WERI-Rb-1 (cell line): Measurements from ENCODE around the gene CYFIP1.

Experiments
- DNase-seq: peaks from one replicate; pipeline ENCODE4 v3.0.0-alpha.2; 2020
- H3K27ac ChIP-seq: fragments of 250-450 bp; sonication (Bioruptor Pico); 2 replicates; pipeline ENCODE4 v1.5.1; 2020; ENCODE audit warnings: mild to moderate bottlenecking, moderate library complexity
- H3K27me3 ChIP-seq: fragments of 250-450 bp; sonication (Bioruptor Pico); 2 replicates; pipeline ENCODE4 v1.5.1; 2021; ENCODE audit warnings: mild to moderate bottlenecking, low read depth, moderate library complexity; ENCODE audit not compliant: insufficient read depth, severe bottlenecking
- H3K36me3 ChIP-seq: fragments of 250-450 bp; sonication (Bioruptor Pico); 2 replicates; pipeline ENCODE4 v1.5.1; 2020; ENCODE audit warnings: mild to moderate bottlenecking, moderate library complexity
- H3K4me3 ChIP-seq: 2 replicates; pipeline ENCODE4 v1.5.1; 2011; ENCODE audit warnings: low read depth, mild to moderate bottlenecking, control low read depth, low read length
- H3K9me3 ChIP-seq: fragments of 250-450 bp; sonication (Bioruptor Pico); 2 replicates; pipeline ENCODE4 v1.5.1; 2021; ENCODE audit warnings: mild to moderate bottlenecking, moderate library complexity; ENCODE audit not compliant: severe bottlenecking
- TF ChIP-seq, protein P1 (sequence below): IDR thresholded peaks from 2 replicates; pipeline ENCODE4 v1.5.1; 2011; ENCODE audit warnings: low read depth, mild to moderate bottlenecking, control low read depth, inconsistent platforms, low read length

Gene CYFIP1

DNA sequence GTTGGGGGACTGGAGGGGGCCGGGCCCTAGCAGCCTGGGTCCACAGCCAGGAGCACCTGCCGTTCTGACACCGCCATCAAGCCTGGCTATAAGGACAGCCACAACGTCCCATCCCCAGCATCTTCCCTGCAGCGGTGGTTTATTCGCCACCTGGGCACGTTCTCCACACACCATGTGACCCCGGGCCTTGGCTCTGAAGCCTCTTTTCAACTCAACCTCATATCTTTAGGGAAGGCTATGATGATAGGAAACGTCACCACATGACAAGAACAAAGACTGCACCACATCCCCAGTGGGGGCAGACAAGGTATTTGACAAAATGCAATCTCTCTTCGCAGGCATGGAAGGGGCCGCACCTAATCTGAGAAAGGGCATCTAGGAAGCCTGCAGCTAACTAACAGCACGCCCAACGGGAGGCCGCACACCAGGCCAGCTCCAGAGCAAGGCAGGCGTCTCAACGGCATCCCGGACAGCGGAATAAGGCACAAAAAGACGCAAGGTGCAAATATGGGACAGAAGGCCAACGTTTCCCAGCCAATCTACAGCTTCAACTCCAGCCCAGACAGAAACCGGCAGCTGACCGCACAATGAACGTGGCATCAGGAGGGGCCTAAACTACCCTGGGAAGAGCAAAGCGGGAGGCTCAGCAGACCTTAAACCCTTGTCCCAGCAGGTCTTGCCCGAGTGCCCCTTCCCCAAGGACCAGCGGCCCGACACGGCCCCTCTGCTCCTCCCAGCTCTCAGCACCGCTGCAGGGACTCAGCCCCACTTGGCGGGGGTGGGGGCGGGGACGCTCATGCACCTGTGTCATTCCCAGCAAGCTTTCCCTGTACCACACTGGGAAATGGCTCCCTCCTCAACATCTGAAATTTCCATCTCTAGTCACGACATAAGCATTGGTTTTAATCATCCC is 99.8 kb downstream of the CYFIP1 start:
- Histone ChIP-seq H3K36me3 (no peaks in the 10 kb centered on the region), H3K9me3 (peaks cover 4% of the 10 kb centered on the region), H3K4me3 (no peak overlapping the region), H3K27ac (no peak overlapping the region), H3K27me3 (no peaks in the 10 kb centered on the region)
- DNase-seq, result no peak
- TF ChIP-seq, protein P1, sequence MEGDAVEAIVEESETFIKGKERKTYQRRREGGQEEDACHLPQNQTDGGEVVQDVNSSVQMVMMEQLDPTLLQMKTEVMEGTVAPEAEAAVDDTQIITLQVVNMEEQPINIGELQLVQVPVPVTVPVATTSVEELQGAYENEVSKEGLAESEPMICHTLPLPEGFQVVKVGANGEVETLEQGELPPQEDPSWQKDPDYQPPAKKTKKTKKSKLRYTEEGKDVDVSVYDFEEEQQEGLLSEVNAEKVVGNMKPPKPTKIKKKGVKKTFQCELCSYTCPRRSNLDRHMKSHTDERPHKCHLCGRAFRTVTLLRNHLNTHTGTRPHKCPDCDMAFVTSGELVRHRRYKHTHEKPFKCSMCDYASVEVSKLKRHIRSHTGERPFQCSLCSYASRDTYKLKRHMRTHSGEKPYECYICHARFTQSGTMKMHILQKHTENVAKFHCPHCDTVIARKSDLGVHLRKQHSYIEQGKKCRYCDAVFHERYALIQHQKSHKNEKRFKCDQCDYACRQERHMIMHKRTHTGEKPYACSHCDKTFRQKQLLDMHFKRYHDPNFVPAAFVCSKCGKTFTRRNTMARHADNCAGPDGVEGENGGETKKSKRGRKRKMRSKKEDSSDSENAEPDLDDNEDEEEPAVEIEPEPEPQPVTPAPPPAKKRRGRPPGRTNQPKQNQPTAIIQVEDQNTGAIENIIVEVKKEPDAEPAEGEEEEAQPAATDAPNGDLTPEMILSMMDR, result no peak

DNA sequence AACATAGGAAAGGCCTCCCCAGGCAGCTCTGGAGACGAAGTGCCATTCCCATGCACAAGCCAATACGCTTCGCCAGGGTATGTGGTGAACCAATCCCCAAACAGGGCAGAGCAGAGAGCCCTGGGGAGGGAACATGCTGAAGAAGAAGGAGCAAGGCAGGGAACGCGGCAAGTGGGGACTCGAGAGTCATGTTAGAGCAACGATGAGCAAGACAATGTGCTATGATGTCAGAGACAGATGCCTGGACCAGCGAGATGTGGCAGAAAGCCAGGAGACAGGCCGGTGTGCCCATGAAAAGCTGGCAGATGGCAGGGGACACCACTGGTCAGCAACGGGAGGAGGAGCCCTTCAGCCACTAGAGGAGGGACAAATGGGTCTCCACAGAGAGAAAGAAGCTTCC is 102.1 kb downstream of the CYFIP1 start:
- no peaks in the 10 kb centered on the region for H3K36me3 ChIP-seq

DNA sequence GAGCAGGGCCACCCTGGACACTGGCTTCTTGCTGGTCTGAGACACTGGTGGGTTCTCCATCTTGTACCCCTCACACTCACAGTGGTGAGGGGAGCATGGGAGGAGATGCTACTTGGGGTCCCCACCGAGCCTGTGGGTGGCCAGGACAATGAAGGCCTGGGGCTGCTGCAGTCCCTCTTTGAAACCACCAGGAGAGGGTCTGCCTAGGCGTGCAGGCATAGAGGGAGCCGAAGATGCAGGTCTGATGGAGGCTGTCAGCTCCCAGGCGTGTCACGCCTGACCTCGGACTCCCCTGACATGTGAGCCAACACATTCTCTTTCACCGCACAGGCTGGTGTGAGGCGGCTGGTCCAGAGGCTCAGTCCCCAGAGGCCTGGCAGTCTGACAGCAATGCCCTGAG is 102.6 kb downstream of the CYFIP1 start:
- no peak overlapping the region for H3K27ac ChIP-seq
- no peak for DNase-seq
- peaks cover 4% of the 10 kb centered on the region for H3K9me3 ChIP-seq
- H3K36me3 ChIP-seq, result no peaks in the 10 kb centered on the region
- TF ChIP-seq, protein P1, result 0 out of 2 replicates have a peak, but pooled peaks have one; percentile 4
- H3K27me3 ChIP-seq, result no peaks in the 10 kb centered on the region
- no peak overlapping the region for H3K4me3 ChIP-seq

More for the DNA sequence above, 102.1 kb downstream of the CYFIP1 start:
- no peak for DNase-seq
- TF ChIP-seq, protein P1, result no peak
- Histone ChIP-seq H3K4me3 (no peak overlapping the region), H3K27me3 (no peaks in the 10 kb centered on the region), H3K27ac (no peak overlapping the region), H3K9me3 (peaks cover 4% of the 10 kb centered on the region)

DNA sequence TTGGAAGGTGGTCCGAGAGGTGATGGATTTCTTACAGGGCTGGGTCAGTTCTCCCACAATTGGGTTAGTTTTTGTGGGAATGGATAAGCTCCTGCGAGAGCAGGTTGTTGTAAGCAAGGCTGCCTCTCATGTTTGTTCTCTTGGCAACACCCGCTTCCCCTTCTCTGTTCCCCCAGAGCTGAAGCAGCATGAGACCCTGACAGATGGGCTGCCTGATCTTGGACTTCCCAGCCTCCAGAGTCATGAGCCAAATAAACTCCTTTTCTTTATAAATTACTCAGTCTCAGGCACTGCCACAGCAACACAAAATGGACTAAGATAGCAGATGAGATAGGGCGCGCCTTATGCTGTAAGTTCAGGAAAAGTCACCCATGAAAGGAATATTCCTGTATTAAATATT is 103.1 kb downstream of the CYFIP1 start:
- TF ChIP-seq, protein P1, result no peak

DNA sequence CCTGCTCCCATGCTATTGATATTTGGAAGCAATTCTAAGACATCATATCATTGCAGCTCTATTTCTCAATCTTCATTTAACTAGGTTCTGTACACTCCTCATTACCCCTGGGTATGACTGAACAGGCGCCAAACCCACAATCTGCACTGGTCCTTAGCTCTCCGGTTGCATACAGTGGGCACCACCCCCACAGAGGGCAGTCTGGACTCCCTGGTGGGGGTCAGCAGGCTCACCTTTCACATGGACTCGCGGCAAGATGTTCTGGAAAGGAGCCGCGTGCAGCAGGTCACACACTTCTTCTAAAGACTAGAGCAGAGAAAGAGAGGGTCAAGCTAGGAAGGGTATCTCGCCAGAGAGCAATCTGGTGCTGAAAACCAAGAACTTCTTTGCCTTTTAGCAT is 105.2 kb downstream of the CYFIP1 start:
- Histone ChIP-seq H3K4me3 (no peak overlapping the region), H3K27ac (no peak overlapping the region; the same call in 1 of the 2 replicates), H3K9me3 (peaks cover 4% of the 10 kb centered on the region), H3K27me3 (no peaks in the 10 kb centered on the region), H3K36me3 (peaks cover 3% of the 10 kb centered on the region; the same call in 1 of the 2 replicates)
- TF ChIP-seq, protein P1, result no peak
- DNase-seq, result no peak

More for the DNA sequence above, 103.1 kb downstream of the CYFIP1 start:
- Histone ChIP-seq H3K9me3 (peaks cover 4% of the 10 kb centered on the region), H3K27ac (no peak overlapping the region), H3K27me3 (no peaks in the 10 kb centered on the region), H3K4me3 (no peak overlapping the region), H3K36me3 (no peaks in the 10 kb centered on the region)
- DNase-seq, result no peak
